Prostate gland (tissue), 2 donors: ENCODE measurements around the gene HDLBP.

Experiments
- CTCF ChIP-seq, 4 experiments: fragments of 200-600 bp in 2 of 4; fragments of 450-650 bp in 2 of 4; sonication (generic) in 2 of 4; IDR thresholded peaks; 1 replicate in 3 of 4; 2 replicates in 1 of 4; pipeline ENCODE4 v1.5.1; 2016 to 2019; ENCODE audit warnings: antibody characterized with exemption in 4 of 4, mild to moderate bottlenecking in 2 of 4, moderate library complexity in 2 of 4
- POLR2A ChIP-seq: fragments of 450-650 bp; IDR thresholded peaks from one replicate; pipeline ENCODE4 v1.6.1; 2016; ENCODE audit warnings: antibody characterized with exemption, mild to moderate bottlenecking
- POLR2AphosphoS5 ChIP-seq: sonication (generic); formaldehyde crosslinking; IDR thresholded peaks from one replicate; pipeline ENCODE4 v1.6.1; 2017; ENCODE audit warnings: antibody characterized with exemption

GRCh38 chr2:241289597-241289996 is 25.9 kb downstream of the HDLBP start:
- TF ChIP-seq CTCF (IDR thresholded peaks at IDR 0.05) (no peak), POLR2A (no peak), POLR2AphosphoS5 (no peak)
